SK-N-MC (cell line): ENCODE data around the gene LUZP2.

ENCODE experiments used
- EZH2 ChIP-seq: fragments of 200-600 bp; sonication (generic); IDR thresholded peaks from one replicate; pipeline ENCODE4 v1.6.1; 2017; ENCODE audit warnings: antibody characterized with exemption
- POLR2AphosphoS5 ChIP-seq: IDR thresholded peaks from 2 replicates; pipeline ENCODE4 v1.6.1; 2012; ENCODE audit warnings: mild to moderate bottlenecking, low read depth, low read length, borderline replicate concordance

GRCh38 chr11:24470431-24470830, 26.4 kb upstream of the LUZP2 start:
- TF ChIP-seq EZH2 (no peak), POLR2AphosphoS5 (no peak)
